GM18505 (cell line): Measurements from ENCODE around the gene CEP112.

Experiments
- ATAC-seq: cut with Tn5 transposase; IDR thresholded peaks from one replicate; pipeline ENCODE4 v1.9.1; 2021; ENCODE audit not compliant: unreplicated experiment
- POLR2A ChIP-seq: IDR thresholded peaks from 4 replicates; pipeline ENCODE4 v1.6.1; 2011; ENCODE audit warnings: borderline replicate concordance; ENCODE audit not compliant: insufficient read depth, insufficient read length; ENCODE audit errors: extremely low read depth

CEP112 gene

GRCh38 chr17:65604070-65604469 lies 587.9 kb downstream of the CEP112 start:
- no peak for TF ChIP-seq POLR2A

GRCh38 chr17:65601881-65602280 lies 590.1 kb downstream of the CEP112 start:
- no peak for ATAC-seq
- TF ChIP-seq POLR2A = no peak

More at GRCh38 chr17:65604070-65604469, 587.9 kb downstream of the CEP112 start:
- ATAC-seq = no peak

GRCh38 chr17:65601145-65601544 lies 590.8 kb downstream of the CEP112 start:
- no peak for ATAC-seq
- no peak for TF ChIP-seq POLR2A

- no peak for ATAC-seq
- TF ChIP-seq POLR2A = no peak
Observed at GRCh38 chr17:65600518-65600917, 591.4 kb downstream of the CEP112 start.

GRCh38 chr17:65599650-65600049 lies 592.3 kb downstream of the CEP112 start:
- no peak for ATAC-seq
- TF ChIP-seq POLR2A = no peak

GRCh38 chr17:65598746-65599145 lies 593.2 kb downstream of the CEP112 start:
- no peak for ATAC-seq
- TF ChIP-seq POLR2A = no peak

- TF ChIP-seq POLR2A = no peak
- no peak for ATAC-seq
Observed at GRCh38 chr17:65595071-65595656, 596.8 kb downstream of the CEP112 start.

GRCh38 chr17:65593855-65594845 lies 597.8 kb downstream of the CEP112 start:
- TF ChIP-seq POLR2A = no peak
- ATAC-seq = no peak

- no peak for TF ChIP-seq POLR2A
- ATAC-seq = no peak
Observed at GRCh38 chr17:65593092-65593854, 598.7 kb downstream of the CEP112 start.

GRCh38 chr17:65592125-65592965 lies 599.6 kb downstream of the CEP112 start:
- no peak for TF ChIP-seq POLR2A
- ATAC-seq = no peak

GRCh38 chr17:65589321-65589720 lies 602.6 kb downstream of the CEP112 start:
- no peak for ATAC-seq
- TF ChIP-seq POLR2A = no peak

- no peak for TF ChIP-seq POLR2A
- ATAC-seq = no peak
Observed at GRCh38 chr17:65588181-65588808, 603.6 kb downstream of the CEP112 start.
